Stomach smooth muscle (tissue), 2 donors: ENCODE results near the gene ERGIC3.
"Not testable (repeated sequence)": the region's sequence is repeated elsewhere in the genome, so short reads cannot be mapped to it uniquely, and the experiment has no call there.

ENCODE experiments used
- H3K27ac ChIP-seq: one replicate; pipeline ENCODE4 v1.7.0; 2013; ENCODE audit warnings: mild to moderate bottlenecking, low read length, inconsistent platforms
- H3K27me3 ChIP-seq, 2 donors: one replicate each; pipeline ENCODE4 v1.7.0; 2013; ENCODE audit warnings: low read length in 2 of 2; ENCODE audit not compliant: insufficient read depth in 2 of 2, control insufficient read depth in 1 of 2
- H3K36me3 ChIP-seq, 2 donors: one replicate each; pipeline ENCODE4 v1.7.0; 2013; ENCODE audit warnings: low read length in 2 of 2; ENCODE audit not compliant: control insufficient read depth in 2 of 2, insufficient read depth in 2 of 2
- H3K4me1 ChIP-seq: one replicate; pipeline ENCODE4 v1.7.0; 2013; ENCODE audit warnings: low read length; ENCODE audit not compliant: control insufficient read depth, insufficient read depth
- H3K4me3 ChIP-seq, 2 donors: one replicate each; pipeline ENCODE4 v1.7.0; 2013; ENCODE audit warnings: low read length in 2 of 2
- H3K9ac ChIP-seq, 2 donors: one replicate each; pipeline ENCODE4 v1.7.0; 2013; ENCODE audit warnings: low read length in 2 of 2, mild to moderate bottlenecking in 1 of 2
- H3K9me3 ChIP-seq, 2 donors: one replicate each; pipeline ENCODE4 v1.7.0; 2013; ENCODE audit warnings: low read length in 2 of 2; ENCODE audit not compliant: control insufficient read depth in 2 of 2
- donor health status: healthy.
- donor health status: Pancreatic carcinoma.

The ERGIC3 gene

DNA sequence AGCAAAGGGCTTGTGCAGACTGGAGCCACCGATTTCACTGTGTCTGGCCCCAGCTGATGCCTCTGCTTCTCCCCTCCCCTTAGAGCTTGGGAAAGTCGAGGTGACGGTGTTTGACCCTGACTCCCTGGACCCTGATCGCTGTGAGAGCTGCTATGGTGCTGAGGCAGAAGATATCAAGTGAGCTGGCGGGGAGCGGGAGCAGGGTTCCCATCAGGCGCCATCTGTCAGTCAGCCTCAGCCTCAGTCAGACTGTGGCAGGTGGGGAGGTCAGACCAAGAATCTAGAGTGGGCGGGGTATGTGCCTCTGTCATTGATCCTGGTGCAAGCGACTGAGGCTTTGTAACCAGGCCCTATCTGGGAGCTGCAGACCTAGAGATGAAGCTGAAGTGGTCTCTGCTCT, 5.5 kb downstream of the ERGIC3 start:
- Histone ChIP-seq H3K27ac (no peak overlapping the region), H3K9me3 (no peaks in the 10 kb centered on the region), H3K9ac (no peak overlapping the region), H3K4me3 (no peak overlapping the region), H3K36me3 (peaks cover 25 to 37% of the 10 kb centered on the region in 2 donors), H3K27me3 (no peaks in the 10 kb centered on the region), H3K4me1 (peaks cover 6% of the 10 kb centered on the region)

DNA sequence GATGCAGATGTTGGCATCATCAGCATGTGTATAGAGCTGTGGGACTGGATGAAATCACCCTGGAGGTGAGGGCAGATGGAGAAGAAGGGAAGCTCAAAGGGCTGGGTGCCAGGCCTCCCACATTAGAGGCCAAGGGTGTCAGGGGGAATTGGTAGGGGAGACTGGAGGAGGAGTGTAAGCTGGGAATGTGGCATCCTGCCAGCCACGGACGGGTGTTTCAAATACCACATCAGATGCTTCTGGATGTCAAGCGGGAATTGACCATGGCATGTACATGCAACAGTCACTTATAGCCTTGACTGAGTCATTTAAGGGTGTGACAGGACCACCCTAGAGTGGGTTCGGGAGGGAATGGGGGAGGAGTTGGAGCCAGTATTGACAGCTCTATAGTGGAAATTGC, 9.6 kb downstream of the ERGIC3 start:
- Histone ChIP-seq H3K9me3 (no peaks in the 10 kb centered on the region), H3K36me3 (peaks cover 42 to 56% of the 10 kb centered on the region in 2 donors)

DNA sequence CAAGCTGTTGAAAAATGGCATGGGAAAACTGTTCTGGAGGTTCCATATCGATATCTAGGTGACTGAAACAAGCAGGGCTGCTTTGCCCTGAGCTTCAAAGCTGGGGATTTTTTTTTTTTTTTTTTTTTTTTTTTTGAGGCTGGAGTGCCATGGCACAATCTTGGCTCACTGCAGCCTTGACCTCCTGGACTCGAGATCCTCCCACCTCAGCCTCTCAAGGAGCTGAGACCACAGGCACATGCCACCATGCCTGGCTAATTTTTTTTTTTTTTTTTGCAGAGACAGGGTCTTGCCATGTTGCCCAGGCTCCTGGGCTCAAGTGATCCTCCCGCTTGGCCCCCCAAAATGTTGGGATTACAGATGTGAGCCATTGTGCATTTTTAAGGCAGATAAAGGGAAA, 11.0 kb downstream of the ERGIC3 start:
- no peak overlapping the region for H3K4me3 ChIP-seq
- H3K36me3 ChIP-seq, result peaks cover 43 to 60% of the 10 kb centered on the region in 2 donors
- H3K9me3 ChIP-seq, result no peaks in the 10 kb centered on the region
- H3K4me1 ChIP-seq, result no peaks in the 10 kb centered on the region
- no peak overlapping the region for H3K9ac ChIP-seq
- no peaks in the 10 kb centered on the region for H3K27me3 ChIP-seq
- no peak overlapping the region for H3K27ac ChIP-seq

More for the DNA sequence above, 9.6 kb downstream of the ERGIC3 start:
- Histone ChIP-seq H3K27me3 (no peaks in the 10 kb centered on the region), H3K4me1 (no peaks in the 10 kb centered on the region), H3K9ac (no peak overlapping the region), H3K27ac (no peak overlapping the region), H3K4me3 (no peak overlapping the region)

DNA sequence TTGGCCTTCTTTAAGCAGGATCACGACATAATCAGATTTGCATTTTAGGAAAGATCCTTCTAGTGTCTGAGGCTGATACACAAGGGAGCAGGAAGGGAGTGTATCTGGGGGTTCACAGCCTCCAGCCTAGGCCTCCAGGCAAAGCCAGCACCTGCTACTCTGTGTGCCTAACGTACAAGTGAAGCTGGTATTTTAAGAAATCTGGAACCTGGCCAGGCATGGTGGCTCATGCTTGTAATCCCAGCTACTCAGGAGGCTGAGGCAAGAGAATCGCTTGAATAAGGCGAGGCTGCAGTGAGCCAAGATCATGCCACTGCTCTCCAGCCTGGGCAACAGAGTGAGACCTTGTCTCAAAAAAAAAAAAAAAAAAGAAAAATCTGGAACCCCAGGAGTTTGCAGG, 13.6 kb downstream of the ERGIC3 start:
- not testable (repeated sequence) for H3K4me3 ChIP-seq, H3K4me1 ChIP-seq, H3K27ac ChIP-seq, H3K9me3 ChIP-seq, H3K9ac ChIP-seq, H3K27me3 ChIP-seq
- H3K36me3 ChIP-seq, result peaks cover 30 to 47% of the 10 kb centered on the region in 2 donors

DNA sequence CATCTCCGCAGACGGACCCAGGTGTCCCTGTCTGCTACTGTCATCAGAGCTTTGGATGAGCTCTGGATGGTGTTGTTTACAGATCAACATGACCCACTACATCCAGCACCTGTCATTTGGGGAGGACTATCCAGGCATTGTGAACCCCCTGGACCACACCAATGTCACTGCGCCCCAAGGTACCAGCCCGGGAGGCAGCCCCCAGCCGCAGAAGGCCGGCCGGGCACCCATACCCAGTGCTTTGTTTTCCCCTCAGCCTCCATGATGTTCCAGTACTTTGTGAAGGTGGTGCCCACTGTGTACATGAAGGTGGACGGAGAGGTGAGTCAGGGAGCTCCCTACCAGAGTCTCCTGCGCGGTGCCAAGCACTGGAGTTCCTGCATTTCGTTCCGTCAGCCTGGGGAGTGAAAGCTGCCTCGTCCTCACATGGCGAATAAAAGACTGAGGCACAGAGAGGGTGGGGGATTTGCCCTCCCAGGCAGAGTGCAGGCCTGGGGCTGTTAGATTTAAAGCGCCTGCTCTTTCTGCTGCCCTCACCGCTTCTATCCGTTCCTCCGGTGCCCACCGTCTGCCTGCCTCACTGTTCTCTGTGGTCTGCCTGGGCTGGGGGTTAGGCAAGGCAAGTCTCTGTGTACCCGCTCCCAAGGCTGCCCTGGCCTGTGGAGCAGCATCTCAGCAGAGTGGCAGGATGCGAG, 14.2 kb downstream of the ERGIC3 start:
- no peak overlapping the region for H3K9ac ChIP-seq
- peaks cover 27 to 43% of the 10 kb centered on the region in 2 donors for H3K36me3 ChIP-seq
- H3K4me1 ChIP-seq, result no peaks in the 10 kb centered on the region
- H3K9me3 ChIP-seq, result no peaks in the 10 kb centered on the region
- no peak overlapping the region for H3K27ac ChIP-seq
- H3K4me3 ChIP-seq, result no peak overlapping the region
- H3K27me3 ChIP-seq, result no peaks in the 10 kb centered on the region

DNA sequence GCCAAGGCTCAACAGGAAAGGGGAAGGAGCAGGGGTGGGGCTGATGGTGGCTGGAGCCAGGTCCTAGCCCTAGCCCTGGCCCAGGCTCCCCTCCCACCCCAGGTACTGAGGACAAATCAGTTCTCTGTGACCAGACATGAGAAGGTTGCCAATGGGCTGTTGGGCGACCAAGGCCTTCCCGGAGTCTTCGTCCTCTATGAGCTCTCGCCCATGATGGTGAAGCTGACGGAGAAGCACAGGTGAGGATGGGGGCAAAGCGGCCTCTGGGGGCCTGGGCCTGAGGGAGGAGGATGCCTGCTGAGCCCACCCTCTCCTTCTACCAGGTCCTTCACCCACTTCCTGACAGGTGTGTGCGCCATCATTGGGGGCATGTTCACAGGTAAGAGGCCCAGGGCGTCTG, 15.0 kb downstream of the ERGIC3 start:
- Histone ChIP-seq H3K9ac (no peak overlapping the region), H3K4me3 (no peak overlapping the region), H3K9me3 (no peaks in the 10 kb centered on the region), H3K4me1 (no peaks in the 10 kb centered on the region), H3K27ac (no peak overlapping the region), H3K27me3 (no peaks in the 10 kb centered on the region), H3K36me3 (peaks cover 26 to 37% of the 10 kb centered on the region in 2 donors)

DNA sequence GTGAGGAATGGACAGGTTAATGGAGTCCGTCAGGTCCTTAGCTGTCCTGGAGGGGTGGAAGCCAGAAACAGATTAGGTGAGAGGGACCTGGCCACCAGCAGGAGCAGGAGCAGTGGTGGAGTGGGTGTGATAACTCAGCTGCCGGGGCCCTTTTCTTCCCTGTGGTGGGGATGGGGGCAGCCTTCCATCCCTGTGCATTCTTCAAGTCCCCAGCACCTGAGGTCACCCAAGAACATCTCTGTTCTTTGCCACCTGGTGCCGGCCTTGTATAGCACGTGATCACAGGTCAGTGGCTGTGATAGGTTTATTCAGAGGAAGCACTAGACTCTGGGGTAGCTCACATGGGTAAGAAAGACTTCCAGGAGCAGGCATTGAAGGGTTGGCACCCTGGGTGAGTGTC, 16.6 kb downstream of the ERGIC3 start:
- Histone ChIP-seq H3K4me1 (no peaks in the 10 kb centered on the region), H3K36me3 (peaks cover 21 to 28% of the 10 kb centered on the region in 2 donors), H3K4me3 (no peak overlapping the region), H3K27ac (no peak overlapping the region), H3K27me3 (no peaks in the 10 kb centered on the region), H3K9me3 (no peaks in the 10 kb centered on the region), H3K9ac (no peak overlapping the region)

DNA sequence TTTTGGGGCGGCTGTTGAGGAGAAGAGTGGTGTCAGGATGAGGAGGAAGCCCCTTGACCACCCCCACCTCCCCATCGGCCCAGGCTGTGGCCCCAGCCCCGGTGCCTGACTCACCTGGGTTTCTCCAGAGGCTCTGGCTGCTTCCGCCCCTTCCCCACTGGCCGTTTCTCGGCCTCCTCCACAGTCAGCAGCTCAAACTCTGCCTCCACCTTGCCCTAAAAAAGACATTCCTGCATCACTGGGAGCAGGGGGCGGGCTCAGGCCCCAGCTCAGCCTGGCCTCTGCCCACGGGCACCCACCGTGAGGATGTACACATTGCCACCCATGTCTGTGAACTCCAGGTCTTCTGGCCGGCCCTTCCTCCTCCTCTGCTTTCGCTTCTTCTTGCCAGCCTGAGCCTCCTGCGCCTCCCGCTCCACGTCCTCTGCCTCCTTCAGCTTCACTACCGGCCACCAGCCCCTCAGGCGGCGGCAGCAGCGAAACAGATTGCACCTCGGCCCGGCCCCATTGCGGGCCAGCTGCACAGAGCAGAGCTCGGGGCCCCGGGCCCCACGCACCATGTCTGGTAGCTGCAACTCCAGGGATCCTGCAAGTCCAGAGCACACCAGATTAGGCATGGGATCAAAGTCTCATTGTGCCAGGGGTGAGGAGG, 17.3 kb downstream of the ERGIC3 start:
- Histone ChIP-seq H3K27me3 (no peaks in the 10 kb centered on the region), H3K9me3 (no peaks in the 10 kb centered on the region), H3K4me1 (no peaks in the 10 kb centered on the region), H3K4me3 (no peak overlapping the region), H3K9ac (no peak overlapping the region), H3K36me3 (peaks cover 21 to 24% of the 10 kb centered on the region in 2 donors), H3K27ac (no peak overlapping the region)

DNA sequence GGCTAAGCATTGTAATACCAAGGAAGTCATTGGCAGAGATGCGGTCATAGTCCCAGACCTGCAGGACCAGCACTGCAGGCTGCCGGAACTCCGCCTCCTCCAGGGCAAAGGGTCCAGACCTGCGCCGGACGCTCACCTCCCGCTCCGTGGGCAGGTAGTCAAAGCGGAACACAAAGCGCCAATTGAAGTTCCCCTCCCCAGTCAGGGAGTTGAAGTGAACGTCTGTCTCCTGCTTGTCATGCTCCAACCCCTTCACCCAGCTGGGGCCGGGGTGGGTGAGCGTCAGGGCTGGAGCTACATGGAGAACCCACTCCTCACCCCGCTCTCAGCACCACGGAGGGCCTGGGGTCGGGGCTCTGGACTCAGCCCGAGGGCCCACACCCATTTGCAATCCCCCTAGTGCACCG, 18.2 kb downstream of the ERGIC3 start:
- H3K9ac ChIP-seq, result no peak overlapping the region
- H3K9me3 ChIP-seq, result no peaks in the 10 kb centered on the region
- no peaks in the 10 kb centered on the region for H3K27me3 ChIP-seq
- H3K4me1 ChIP-seq, result no peaks in the 10 kb centered on the region
- H3K36me3 ChIP-seq, result peaks cover 12 to 19% of the 10 kb centered on the region in 2 donors
- H3K4me3 ChIP-seq, result no peak overlapping the region
- H3K27ac ChIP-seq, result no peak overlapping the region

DNA sequence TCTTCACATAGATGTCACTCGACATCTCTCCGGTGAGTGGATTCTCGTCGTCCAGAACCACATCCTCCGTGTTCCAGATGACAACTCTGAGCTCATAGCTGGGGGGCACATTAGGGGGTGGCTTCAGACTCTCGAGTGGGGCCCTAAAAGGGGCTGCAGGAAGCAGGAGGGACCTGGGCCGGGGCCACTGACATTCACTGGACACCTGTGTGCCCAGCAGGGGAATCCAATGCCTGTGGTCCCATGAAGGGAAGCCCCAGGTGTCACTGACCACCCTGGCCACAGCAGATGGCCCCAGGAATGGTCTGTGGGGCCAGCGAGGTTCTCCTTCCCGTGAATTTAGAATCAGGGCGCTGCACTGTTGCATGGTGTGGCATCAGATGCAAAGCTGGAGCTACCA, 18.7 kb downstream of the ERGIC3 start:
- Histone ChIP-seq H3K9me3 (no peaks in the 10 kb centered on the region), H3K27ac (no peak overlapping the region), H3K36me3 (peaks cover 8 to 16% of the 10 kb centered on the region in 2 donors), H3K4me3 (no peak overlapping the region), H3K27me3 (no peaks in the 10 kb centered on the region), H3K9ac (no peak overlapping the region), H3K4me1 (no peaks in the 10 kb centered on the region)

DNA sequence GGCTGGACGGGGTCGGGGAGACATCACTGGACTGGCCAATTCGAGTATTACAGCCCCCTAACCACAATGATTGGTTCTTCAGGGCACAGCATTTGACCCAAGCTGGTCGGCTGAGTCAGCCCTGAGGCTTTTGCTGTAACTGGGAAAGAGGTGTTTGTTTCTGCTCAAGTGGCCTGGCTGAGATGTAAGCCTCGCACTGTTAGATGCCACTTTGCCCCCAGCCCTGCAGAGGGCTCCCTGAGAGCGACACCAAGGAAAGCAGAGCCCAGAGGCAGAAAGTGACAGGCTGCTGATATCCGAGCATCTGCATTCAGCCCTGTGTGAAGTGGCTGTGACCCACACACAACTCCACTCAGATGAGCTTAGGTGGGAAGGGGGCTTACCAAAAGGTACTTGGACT, 19.4 kb downstream of the ERGIC3 start:
- no peak overlapping the region for H3K9ac ChIP-seq
- H3K27ac ChIP-seq, result no peak overlapping the region
- H3K4me1 ChIP-seq, result no peaks in the 10 kb centered on the region
- no peaks in the 10 kb centered on the region for H3K9me3 ChIP-seq
- no peak overlapping the region for H3K4me3 ChIP-seq
- peaks cover 6 to 13% of the 10 kb centered on the region in 2 donors for H3K36me3 ChIP-seq
- H3K27me3 ChIP-seq, result no peaks in the 10 kb centered on the region
